H1 (cell line): ENCODE measurements around the gene ZMAT5. TPM values are rescaled to one million over a fixed set of nuclear protein-coding genes. Genes with fewer than 3 reads are reported as not detected.

Experiments used
- ATF2 ChIP-seq: IDR thresholded peaks from 2 replicates; pipeline ENCODE4 v1.6.1; 2012; ENCODE audit warnings: low read length, inconsistent platforms
- BRCA1 ChIP-seq: IDR thresholded peaks from 2 replicates; pipeline ENCODE4 v1.6.1; 2012; ENCODE audit warnings: low read depth, low read length, improper control_type of control experiment
- CHD1 ChIP-seq: IDR thresholded peaks from 2 replicates; pipeline ENCODE4 v1.6.1; 2012; ENCODE audit warnings: low read depth, low read length, improper control_type of control experiment
- GABPA ChIP-seq: IDR thresholded peaks from 2 replicates; pipeline ENCODE4 v1.6.1; 2011; ENCODE audit warnings: mild to moderate bottlenecking, low read length, moderate library complexity, borderline replicate concordance; ENCODE audit not compliant: insufficient read depth
- JUN ChIP-seq: IDR thresholded peaks from 2 replicates; pipeline ENCODE4 v1.6.1; 2011; ENCODE audit warnings: low read depth, mild to moderate bottlenecking, improper control_type of control experiment, low read length
- polyA plus RNA-seq, 7 experiments: library from polyadenylated mRNA; depleted of rRNA in 3 of 7; stranded (reverse) in 5 of 7; unstranded in 2 of 7; fragments of >200 nt in 5 of 7; fragments of 200-250 nt in 2 of 7; gene quantifications; 1 replicate in 5 of 7; 2 replicates in 1 of 7; 4 replicates in 1 of 7; pipeline versions ENCODE4 v1.2.1 to v1.2.3, GENCODE V29; 2011 to 2013; ENCODE audit warnings: missing spikeins in 2 of 7, mixed read lengths in 2 of 7
- total RNA-seq: library from RNA; stranded (reverse); fragmentation: NEBNext Ultra II Directional; extraction: Animal tissue kit (Norgen Biotek cat#: 25700); gene quantifications from 2 replicates; pipeline ENCODE4 v1.2.1, GENCODE V29; 2021
- TF ChIP-seq, protein P1 (sequence below): IDR thresholded peaks from 2 replicates; pipeline ENCODE4 v1.6.1; 2012; ENCODE audit warnings: inconsistent platforms

The ZMAT5 gene
- total and polyA plus RNA-seq, 2 of the 8 experiments (the other 6 are each of a cell fraction or from before 2014, with no cell fraction given), result 14.0 to 38.3 TPM

DNA sequence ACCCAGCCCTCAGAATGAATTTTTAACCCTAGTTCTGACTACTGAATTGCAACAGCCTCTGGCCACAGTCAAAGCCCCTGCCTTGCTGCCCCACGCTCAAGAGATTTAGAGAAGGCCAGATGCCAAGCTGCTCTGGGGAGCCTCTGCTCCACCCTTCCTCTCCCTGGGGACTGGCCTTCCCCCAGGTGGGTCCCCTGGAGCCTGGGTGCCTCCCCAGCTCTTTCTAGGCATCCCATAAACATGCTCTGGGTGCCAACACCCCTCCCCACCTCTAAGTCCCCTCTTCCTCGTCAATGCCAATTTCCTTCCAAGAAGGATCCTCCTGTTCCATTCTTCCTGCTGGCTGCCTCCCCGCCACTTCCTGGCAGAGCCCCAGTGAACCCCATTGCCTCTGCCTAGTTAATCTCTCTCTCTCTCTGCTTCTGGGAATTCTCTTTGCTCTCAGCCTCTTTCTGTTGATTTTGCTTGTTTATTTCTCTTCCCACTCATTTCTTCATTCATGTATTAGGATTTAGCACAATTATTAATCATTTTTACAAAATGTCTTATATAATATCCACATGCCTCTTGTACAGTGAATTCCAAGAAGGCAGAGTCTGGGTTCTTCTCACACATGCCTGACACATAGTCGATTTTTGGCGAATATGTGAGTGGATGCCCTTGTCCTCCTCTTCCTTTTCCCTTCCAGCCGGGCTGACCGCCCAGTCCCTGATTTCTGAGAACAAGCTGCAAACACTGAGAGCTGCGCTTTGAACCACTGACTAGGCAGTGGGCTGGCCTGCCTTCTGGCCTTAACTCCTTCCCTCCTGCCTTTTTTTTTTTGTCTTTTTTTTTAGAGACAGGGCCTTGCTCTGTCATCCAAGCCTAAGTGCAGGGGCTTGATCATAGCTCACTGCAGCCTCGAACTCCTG, 17.9 kb upstream of the ZMAT5 start (continued):
- TF ChIP-seq, protein P1, sequence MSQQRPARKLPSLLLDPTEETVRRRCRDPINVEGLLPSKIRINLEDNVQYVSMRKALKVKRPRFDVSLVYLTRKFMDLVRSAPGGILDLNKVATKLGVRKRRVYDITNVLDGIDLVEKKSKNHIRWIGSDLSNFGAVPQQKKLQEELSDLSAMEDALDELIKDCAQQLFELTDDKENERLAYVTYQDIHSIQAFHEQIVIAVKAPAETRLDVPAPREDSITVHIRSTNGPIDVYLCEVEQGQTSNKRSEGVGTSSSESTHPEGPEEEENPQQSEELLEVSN, result no peak
- TF ChIP-seq ATF2 (no peak), CHD1 (no peak), GABPA (no peak), BRCA1 (no peak), JUN (no peak)
